H1 (cell line): ENCODE data around the gene ZXDC. TPM values are rescaled to one million over a fixed set of nuclear protein-coding genes. Genes with fewer than 3 reads are reported as not detected.

Experiments used
- CTCF ChIA-PET: fragments of 300-600 bp; sonication (Branson Sonifier 250); formaldehyde crosslinking; loops from one replicate; lab custom pipeline; 2021; ENCODE audit not compliant: partially characterized antibody; lab: Charles Lee
- POLR2A ChIA-PET: fragments of 300-600 bp; sonication (Branson Sonifier 250); formaldehyde crosslinking; loops from one replicate; lab custom pipeline; 2021; ENCODE audit warnings: inconsistent platforms; ENCODE audit not compliant: partially characterized antibody; lab: Charles Lee
- DNase-seq, 2 experiments: peaks; one replicate each; pipeline versions ENCODE4 v3.0.0 to v3.0.0-alpha.2; 2010 to 2022; ENCODE audit warnings: low spot score in 2 of 2, low read depth in 1 of 2, mixed read lengths in 1 of 2
- FAIRE-seq: peaks from 2 replicates; lab custom pipeline; 2011; peaks lifted over from hg19 to GRCh38; lab: Jason Lieb, UNC
- H2AFZ ChIP-seq: 2 replicates; pipeline ENCODE4 v1.8.1; 2012; ENCODE audit warnings: low read length, inconsistent platforms
- H2AK5ac ChIP-seq: 2 replicates; pipeline ENCODE4 v1.6.1; 2013; ENCODE audit warnings: low read depth, low read length
- H2BK120ac ChIP-seq: replicated peaks from 2 replicates; pipeline ENCODE3; 2013; ENCODE audit warnings: low read depth, low read length, inconsistent platforms
- H2BK12ac ChIP-seq: 2 replicates; pipeline ENCODE4 v1.6.1; 2013; ENCODE audit warnings: low read depth, low read length
- H2BK15ac ChIP-seq: 2 replicates; pipeline ENCODE4 v1.6.1; 2013; ENCODE audit warnings: low read length
- H2BK20ac ChIP-seq: 2 replicates; pipeline ENCODE4 v1.6.1; 2013; ENCODE audit warnings: low read length
- H2BK5ac ChIP-seq: 2 replicates; pipeline ENCODE4 v1.6.1; 2013; ENCODE audit warnings: low read depth, low read length
- H3K14ac ChIP-seq: 2 replicates; pipeline ENCODE4 v1.6.1; 2013; ENCODE audit warnings: inconsistent platforms; ENCODE audit not compliant: insufficient read length
- H3K18ac ChIP-seq: 2 replicates; pipeline ENCODE4 v1.6.1; 2013; ENCODE audit warnings: low read length; ENCODE audit errors: extremely low read depth
- H3K23ac ChIP-seq: 2 replicates; pipeline ENCODE4 v1.6.1; 2013; ENCODE audit warnings: inconsistent platforms; ENCODE audit not compliant: insufficient read length
- H3K23me2 ChIP-seq: 2 replicates; pipeline ENCODE4 v1.6.1; 2013; ENCODE audit warnings: low read depth, low read length
- H3K27ac ChIP-seq: 2 replicates; pipeline ENCODE4 v1.6.1; 2011; ENCODE audit warnings: low read depth, low read length, inconsistent platforms
- H3K27me3 ChIP-seq, 4 experiments: replicated peaks in 1 of 4; 1 replicate in 1 of 4; 2 replicates in 3 of 4; pipeline versions ENCODE4 v1.6.1 to v1.8.1; 2011 to 2013; ENCODE audit warnings: low read length in 3 of 4, mild to moderate bottlenecking in 3 of 4, inconsistent platforms in 2 of 4, mixed read lengths in 2 of 4, moderate library complexity in 1 of 4; ENCODE audit not compliant: control insufficient read depth in 3 of 4, insufficient read depth in 3 of 4; ENCODE audit errors: extremely low read depth in 1 of 4
- H3K36me3 ChIP-seq, 4 experiments: 2 replicates each; pipeline versions ENCODE4 v1.6.1 to v1.8.1; 2011 to 2013; ENCODE audit warnings: mild to moderate bottlenecking in 4 of 4, low read length in 3 of 4, moderate library complexity in 2 of 4, control low read depth in 1 of 4, inconsistent platforms in 1 of 4; ENCODE audit not compliant: insufficient read depth in 4 of 4, control insufficient read depth in 2 of 4
- H3K4ac ChIP-seq: replicated peaks from 2 replicates; pipeline ENCODE3; 2013; ENCODE audit warnings: low read length, low read depth, mixed read lengths, inconsistent platforms; ENCODE audit not compliant: insufficient read length
- H3K4me1 ChIP-seq, 4 experiments: replicated peaks in 1 of 4; 1 replicate in 1 of 4; 2 replicates in 3 of 4; pipeline versions ENCODE4 v1.6.1 to v1.8.1; 2011 to 2013; ENCODE audit warnings: low read length in 3 of 4, inconsistent platforms in 2 of 4, mixed read lengths in 1 of 4; ENCODE audit not compliant: insufficient read depth in 4 of 4, control insufficient read depth in 3 of 4
- H3K4me2 ChIP-seq, 2 experiments: 2 replicates each; pipeline versions ENCODE4 v1.6.1 to v1.8.1; 2011 to 2013; ENCODE audit warnings: low read depth in 2 of 2, low read length in 2 of 2, control low read depth in 1 of 2, inconsistent platforms in 1 of 2, mild to moderate bottlenecking in 1 of 2; ENCODE audit not compliant: insufficient read depth in 1 of 2
- H3K4me3 ChIP-seq, 4 experiments: fragments of 200-600, 300-600 bp in 1 of 4; sonication (generic), shearing (Covaris generic), sonication (Bioruptor Twin) in 1 of 4; 2 replicates each; pipeline versions ENCODE4 v1.5.1 to v1.8.1; 2011 to 2016; ENCODE audit warnings: low read length in 4 of 4, low read depth in 3 of 4, control low read depth in 2 of 4, inconsistent platforms in 2 of 4, mild to moderate bottlenecking in 2 of 4, mixed read lengths in 1 of 4, moderate library complexity in 1 of 4; ENCODE audit not compliant: insufficient read depth in 2 of 4; ENCODE audit errors: extremely low read depth in 1 of 4
- H3K56ac ChIP-seq: replicated peaks from 2 replicates; pipeline ENCODE3; 2013; ENCODE audit warnings: low read depth, mild to moderate bottlenecking, mixed read lengths, low read length, inconsistent platforms; ENCODE audit not compliant: insufficient read length
- H3K79me1 ChIP-seq: 2 replicates; pipeline ENCODE4 v1.6.1; 2013; ENCODE audit warnings: low read depth, low read length, control low read depth
- H3K79me2 ChIP-seq, 2 experiments: 2 replicates each; pipeline versions ENCODE4 v1.6.1 to v1.8.1; 2012 to 2013; ENCODE audit warnings: low read length in 2 of 2, mild to moderate bottlenecking in 2 of 2, inconsistent platforms in 1 of 2; ENCODE audit not compliant: insufficient read depth in 2 of 2, control insufficient read depth in 1 of 2
- H3K9ac ChIP-seq, 4 experiments: replicated peaks in 1 of 4; 1 replicate in 1 of 4; 2 replicates in 3 of 4; pipeline versions ENCODE4 v1.6.1 to v1.8.1; 2011 to 2013; ENCODE audit warnings: low read depth in 3 of 4, low read length in 3 of 4, control low read depth in 2 of 4, mild to moderate bottlenecking in 2 of 4, moderate library complexity in 2 of 4, inconsistent platforms in 1 of 4; ENCODE audit errors: extremely low read depth in 1 of 4
- H3K9me3 ChIP-seq, 2 experiments: 2 replicates each; pipeline versions ENCODE4 v1.6.1 to v1.8.1; 2012 to 2013; ENCODE audit warnings: mild to moderate bottlenecking in 2 of 2, moderate library complexity in 2 of 2, control low read depth in 1 of 2, inconsistent platforms in 1 of 2, low read depth in 1 of 2, low read length in 1 of 2, mixed read lengths in 1 of 2; ENCODE audit not compliant: insufficient read depth in 2 of 2
- H4K20me1 ChIP-seq, 2 experiments: replicated peaks in 1 of 2; 2 replicates each; pipeline versions ENCODE3 to v1.8.1; 2011 to 2013; ENCODE audit warnings: inconsistent platforms in 2 of 2, low read length in 2 of 2, mild to moderate bottlenecking in 1 of 2; ENCODE audit not compliant: insufficient read depth in 2 of 2, control insufficient read depth in 1 of 2
- H4K5ac ChIP-seq: 2 replicates; pipeline ENCODE4 v1.6.1; 2013; ENCODE audit warnings: low read length, low read depth, mixed read lengths, inconsistent platforms; ENCODE audit not compliant: insufficient read length
- H4K8ac ChIP-seq: 2 replicates; pipeline ENCODE4 v1.8.0; 2013; ENCODE audit warnings: mild to moderate bottlenecking, moderate library complexity, low read length, inconsistent platforms; ENCODE audit not compliant: insufficient read depth; ENCODE audit errors: extremely low read depth
- H4K91ac ChIP-seq: replicated peaks from 2 replicates; pipeline ENCODE3; 2013; ENCODE audit warnings: low read length, mixed read lengths, inconsistent platforms; ENCODE audit not compliant: insufficient read length
- ASH2L ChIP-seq: fragments of 200-600, 300-600 bp; sonication (generic); IDR thresholded peaks from one replicate; pipeline ENCODE4 v1.7.1; 2017; ENCODE audit warnings: low read length
- BCL11A ChIP-seq, 2 experiments: IDR thresholded peaks; one replicate each; pipeline ENCODE4 v1.6.1; 2011; ENCODE audit warnings: low read depth in 2 of 2, low read length in 2 of 2, mild to moderate bottlenecking in 2 of 2
- CHD1 ChIP-seq: IDR thresholded peaks from 2 replicates; pipeline ENCODE4 v1.6.1; 2012; ENCODE audit warnings: low read depth, low read length, improper control_type of control experiment
- CHD2 ChIP-seq: IDR thresholded peaks from 2 replicates; pipeline ENCODE4 v1.6.1; 2012; ENCODE audit warnings: low read length, improper control_type of control experiment
- CREB1 ChIP-seq: IDR thresholded peaks from 2 replicates; pipeline ENCODE4 v1.6.1; 2012; ENCODE audit warnings: inconsistent platforms
- FOSL1 ChIP-seq: IDR thresholded peaks from 2 replicates; pipeline ENCODE4 v1.6.1; 2011; ENCODE audit warnings: mild to moderate bottlenecking, low read depth, low read length, moderate library complexity; ENCODE audit not compliant: insufficient read depth
- JUND ChIP-seq: IDR thresholded peaks from 2 replicates; pipeline ENCODE4 v1.6.1; 2011; ENCODE audit warnings: mild to moderate bottlenecking, improper control_type of control experiment, low read length
- KDM4A ChIP-seq: IDR thresholded peaks from one replicate; pipeline ENCODE4 v1.7.1; 2012; ENCODE audit warnings: low read depth, mild to moderate bottlenecking, moderate library complexity, low read length, inconsistent platforms; ENCODE audit not compliant: severe bottlenecking
- RBBP5 ChIP-seq: IDR thresholded peaks from 2 replicates; pipeline ENCODE4 v1.7.1; 2012; ENCODE audit warnings: low read depth, mild to moderate bottlenecking, inconsistent platforms, low read length, moderate library complexity, borderline replicate concordance
- SIN3A ChIP-seq, 2 experiments: IDR thresholded peaks in 1 of 2; conservative IDR thresholded peaks in 1 of 2; 2 replicates each; pipeline ENCODE4 v1.6.1; 2011 to 2012; ENCODE audit warnings: low read length in 2 of 2, improper control_type of control experiment in 1 of 2, low read depth in 1 of 2, mild to moderate bottlenecking in 1 of 2
- SP1 ChIP-seq: IDR thresholded peaks from 2 replicates; pipeline ENCODE4 v1.6.1; 2011; ENCODE audit warnings: low read depth, low read length
- WGBS, 2 experiments: shearing (Covaris generic) in 1 of 2; methylation state at CpG; one replicate each; pipeline versions ENCODE4 v1.1.6 to v1.1.7; 2013 to 2015; ENCODE audit warnings: low lambda C conversion rate in 2 of 2, mixed read lengths in 2 of 2, inconsistent platforms in 1 of 2, low coverage in 1 of 2, missing lambda C conversion rate in 1 of 2; ENCODE audit not compliant: insufficient replicate concordance in 2 of 2, insufficient coverage in 1 of 2, insufficient read length in 1 of 2; ENCODE audit errors: extremely low coverage in 1 of 2, missing lambda C conversion rate in 1 of 2; 5-methylcytosine and 5-hydroxymethylcytosine counted together
- polyA plus RNA-seq, 7 experiments: library from polyadenylated mRNA; depleted of rRNA in 3 of 7; stranded (reverse) in 5 of 7; unstranded in 2 of 7; fragments of >200 nt in 5 of 7; fragments of 200-250 nt in 2 of 7; gene quantifications; 1 replicate in 5 of 7; 2 replicates in 1 of 7; 4 replicates in 1 of 7; pipeline versions ENCODE4 v1.2.1 to v1.2.3, GENCODE V29; 2011 to 2013; ENCODE audit warnings: missing spikeins in 2 of 7, mixed read lengths in 2 of 7
- total RNA-seq: library from RNA; stranded (reverse); fragmentation: NEBNext Ultra II Directional; extraction: Animal tissue kit (Norgen Biotek cat#: 25700); gene quantifications from 2 replicates; pipeline ENCODE4 v1.2.1, GENCODE V29; 2021
- TF ChIP-seq, protein P1 (sequence below): IDR thresholded peaks from 2 replicates; pipeline ENCODE4 v1.6.1; 2011; ENCODE audit warnings: low read length, improper control_type of control experiment

Gene ZXDC
- total and polyA plus RNA-seq, 2 of the 8 experiments (the other 6 are each of a cell fraction or from before 2014, with no cell fraction given) = 12.7 to 24.3 TPM

DNA sequence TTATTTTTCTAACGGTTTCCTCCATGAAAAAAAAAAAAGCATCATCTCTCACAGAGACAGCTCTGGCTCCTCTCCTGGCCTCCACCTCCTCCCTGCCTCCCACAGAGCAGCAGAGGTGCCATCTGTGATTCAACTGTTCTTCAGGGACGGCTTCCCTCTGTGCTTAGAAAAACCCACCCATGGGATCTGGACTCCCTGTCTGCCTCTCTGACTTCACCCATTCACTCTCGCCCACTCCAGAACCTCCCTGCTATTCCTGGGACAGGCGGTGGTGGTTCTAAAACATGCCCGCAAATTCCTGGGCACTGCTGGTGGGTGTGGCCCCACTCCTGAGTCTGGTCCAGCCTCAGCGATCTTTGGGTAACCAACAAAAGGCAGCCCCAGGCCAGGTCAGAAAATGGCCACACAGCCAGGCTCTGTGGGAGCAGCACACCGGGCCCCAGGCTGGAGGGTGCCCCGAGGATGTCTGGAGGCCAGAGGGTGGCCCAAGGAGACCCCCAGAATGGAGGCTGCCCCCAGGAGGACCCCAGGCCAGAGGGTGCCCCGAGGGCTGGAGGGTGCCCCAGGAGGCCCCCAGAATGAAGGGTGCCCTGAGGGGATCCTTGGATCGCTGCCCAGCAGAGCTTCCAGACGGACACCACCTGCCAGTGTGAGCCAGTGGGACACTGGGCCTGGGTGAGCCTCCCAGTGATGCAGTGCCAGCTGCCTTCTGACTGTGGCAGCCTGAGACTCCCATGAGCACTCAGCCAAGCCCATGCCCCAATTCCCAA lies 45.6 kb upstream of the ZXDC start:
- H2BK5ac ChIP-seq = no peak overlapping the region
- H4K8ac ChIP-seq = no peak overlapping the region
- H4K91ac ChIP-seq = no peak overlapping the region
- H2BK120ac ChIP-seq = no peak overlapping the region
- no peak overlapping the region for H3K56ac ChIP-seq
- H3K18ac ChIP-seq = no peak overlapping the region
- no peaks in the 10 kb centered on the region for H3K36me3 ChIP-seq
- WGBS, 2 experiments = 85% methylated on average over 11 of the region's 11 CpGs; no CpG with 5 or more reads in 1 of the 2 experiments
- H3K4me1 ChIP-seq = peaks cover 0 to 13% (median 9%) of the 10 kb centered on the region in 4 experiments; a peak in 6 of 7 replicates
- no peak overlapping the region for H2BK12ac ChIP-seq
- no peak overlapping the region for H3K4me3 ChIP-seq
- H2BK20ac ChIP-seq = no peak overlapping the region
- no peak overlapping the region for H2AK5ac ChIP-seq
- ChIA-PET CTCF (interaction anchor here (0.8 to 4.1 kb wide), 10 partner anchors 9 to 453 kb away, joined by 3 to 35 read pairs (median 6); no protein-coding TSS in a partner anchor), POLR2A (interaction anchor here (0.6 kb wide), 1 partner anchor 588 kb away, joined by 3 read pairs; no protein-coding TSS in a partner anchor)
- no peak overlapping the region for H3K4me2 ChIP-seq
- FAIRE-seq (no peak), DNase-seq (no peak)
- H4K20me1 ChIP-seq = no peaks in the 10 kb centered on the region
- H3K9ac ChIP-seq = no peak overlapping the region
- no peak overlapping the region for H3K4ac ChIP-seq
- H3K23ac ChIP-seq = no peak overlapping the region
- no peak overlapping the region for H4K5ac ChIP-seq
- H3K79me2 ChIP-seq = no peaks in the 10 kb centered on the region
- H2AFZ ChIP-seq = no peak overlapping the region
- no peaks in the 10 kb centered on the region for H3K79me1 ChIP-seq
- no peak overlapping the region for H3K14ac ChIP-seq
- H3K27me3 ChIP-seq = peaks cover 0 to 16% (median 11%) of the 10 kb centered on the region in 4 experiments; a peak in 5 of 7 replicates
- no peak overlapping the region; the same call in 1 of the 2 replicates for H2BK15ac ChIP-seq
- H3K9me3 ChIP-seq = no peaks in the 10 kb centered on the region
- no peak overlapping the region for H3K27ac ChIP-seq
- H3K23me2 ChIP-seq = peaks cover 5% of the 10 kb centered on the region; the same call in 1 of the 2 replicates
- TF ChIP-seq SP1 (no peak), SIN3A (conservative IDR thresholded peaks at IDR 0.05 in 1 of 2, IDR thresholded peaks at IDR 0.05 in 1 of 2; ENCODE audit: low read depth in 1 of 2, low read length in 2 of 2) (no peak), BCL11A (IDR thresholded peaks at IDR 0.05; ENCODE audit: low read depth in 2 of 2, low read length in 2 of 2) (no peak), ASH2L (no peak), CHD2 (no peak), RBBP5 (no peak), FOSL1 (no peak), CHD1 (no peak), CREB1 (no peak), KDM4A (no peak), JUND (no peak)
- TF ChIP-seq, protein P1, sequence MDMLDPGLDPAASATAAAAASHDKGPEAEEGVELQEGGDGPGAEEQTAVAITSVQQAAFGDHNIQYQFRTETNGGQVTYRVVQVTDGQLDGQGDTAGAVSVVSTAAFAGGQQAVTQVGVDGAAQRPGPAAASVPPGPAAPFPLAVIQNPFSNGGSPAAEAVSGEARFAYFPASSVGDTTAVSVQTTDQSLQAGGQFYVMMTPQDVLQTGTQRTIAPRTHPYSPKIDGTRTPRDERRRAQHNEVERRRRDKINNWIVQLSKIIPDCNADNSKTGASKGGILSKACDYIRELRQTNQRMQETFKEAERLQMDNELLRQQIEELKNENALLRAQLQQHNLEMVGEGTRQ = no peak
